Panc1 (cell line): ENCODE data around the gene TCF3. TPM values are rescaled to one million over a fixed set of nuclear protein-coding genes. Genes with fewer than 3 reads are reported as not detected.

Experiments used
- ATAC-seq: fragments of 200-7000 bp; cut with Tn5 transposase; 2 replicates; pipeline ENCODE4 v1.9.1; 2020; ENCODE audit warnings: mild to moderate bottlenecking, moderate library complexity
- BruUV-seq: library from RNA; stranded (reverse); fragments of 400-500 nt; replicated peaks from 2 replicates; lab custom pipeline; 2021; lab: Mats Ljungman, UMichigan
- CTCF ChIA-PET: fragments of 300-600 bp; sonication (Branson Sonifier 250); formaldehyde crosslinking; loops from one replicate; lab custom pipeline; 2022; ENCODE audit warnings: antibody characterized with exemption; lab: Charles Lee
- POLR2A ChIA-PET: fragments of 300-600 bp; sonication (Branson Sonifier 250); formaldehyde crosslinking; loops from one replicate; lab custom pipeline; 2022; ENCODE audit warnings: antibody characterized with exemption; lab: Charles Lee
- DNase-seq: peaks from one replicate; pipeline ENCODE4 v3.0.0-alpha.2; 2010; ENCODE audit warnings: low read depth, low spot score
- H3K27ac ChIP-seq: 2 replicates; pipeline ENCODE4 v1.5.1; 2011; ENCODE audit warnings: mild to moderate bottlenecking, low read length, inconsistent platforms
- H3K27me3 ChIP-seq: fragments of 200-500 bp; sonication (Bioruptor generic); 2 replicates; pipeline ENCODE4 v1.6.0; 2014; ENCODE audit warnings: low read length, inconsistent platforms; ENCODE audit not compliant: control insufficient read depth, insufficient read depth
- H3K36me3 ChIP-seq: fragments of 200-500 bp; sonication (Bioruptor generic); 2 replicates; pipeline ENCODE4 v1.5.1; 2014; ENCODE audit warnings: inconsistent platforms, mild to moderate bottlenecking, low read length, moderate library complexity; ENCODE audit not compliant: control insufficient read depth, insufficient read depth
- H3K4me1 ChIP-seq: 2 replicates; pipeline ENCODE4 v1.5.1; 2011; ENCODE audit warnings: inconsistent platforms, mild to moderate bottlenecking, low read length, moderate library complexity; ENCODE audit not compliant: control insufficient read depth, insufficient read depth
- H3K4me3 ChIP-seq, 2 experiments: 2 replicates each; pipeline ENCODE4 v1.5.1; 2011 to 2012; ENCODE audit warnings: low read depth in 2 of 2, low read length in 2 of 2, mild to moderate bottlenecking in 2 of 2, inconsistent platforms in 1 of 2, moderate library complexity in 1 of 2
- H3K9me3 ChIP-seq: fragments of 200-500 bp; sonication (Bioruptor generic); 2 replicates; pipeline ENCODE4 v1.5.1; 2014; ENCODE audit warnings: low read depth, mild to moderate bottlenecking, inconsistent platforms, low read length, moderate library complexity; ENCODE audit not compliant: control insufficient read depth, insufficient read depth
- POLR2AphosphoS5 ChIP-seq: IDR thresholded peaks from 2 replicates; pipeline ENCODE4 v1.6.1; 2012; ENCODE audit warnings: mild to moderate bottlenecking, low read depth, low read length, moderate library complexity
- SIN3A ChIP-seq: IDR thresholded peaks from 2 replicates; pipeline ENCODE4 v1.6.1; 2012; ENCODE audit warnings: low read depth, mild to moderate bottlenecking, low read length, moderate library complexity, borderline replicate concordance; ENCODE audit not compliant: insufficient read depth
- TCF7L2 ChIP-seq: IDR thresholded peaks from 2 replicates; pipeline ENCODE4 v1.6.1; 2011; ENCODE audit warnings: mild to moderate bottlenecking, low read depth, low read length, inconsistent platforms
- in situ Hi-C: cut with HindIII; loops from 2 replicates; pipeline ENCODE4 v1.10.0; 2016; ENCODE audit warnings: low sequenced_read_pairs, low pct_unique_long_range_greater_than_20kb
- intact Hi-C: fragments of 100-400 bp; cut with micrococcal nuclease; formaldehyde crosslinking; loops from one replicate; pipeline ENCODE4 v1.10.0; 2022; ENCODE audit not compliant: unreplicated experiment
- total RNA-seq: library from RNA; stranded (reverse); gene quantifications from one replicate; pipeline ENCODE4 v1.2.1, GENCODE V29; 2021; ENCODE audit not compliant: unreplicated experiment
- TF ChIP-seq, protein P1 (sequence below): fragments of 450-650 bp; IDR thresholded peaks from 2 replicates; pipeline ENCODE4 v1.5.1; 2017; ENCODE audit warnings: mild to moderate bottlenecking
- TF ChIP-seq, protein P2 (sequence below), 2 experiments: IDR thresholded peaks; 2 replicates each; pipeline ENCODE4 v1.6.1; 2011 to 2012; ENCODE audit warnings: low read depth in 2 of 2, control low read depth in 1 of 2, low read length in 1 of 2, mild to moderate bottlenecking in 1 of 2, moderate library complexity in 1 of 2; ENCODE audit not compliant: insufficient read depth in 1 of 2

Gene TCF3
- total RNA-seq, 1 experiment from 2014 or later, result 175 TPM

DNA sequence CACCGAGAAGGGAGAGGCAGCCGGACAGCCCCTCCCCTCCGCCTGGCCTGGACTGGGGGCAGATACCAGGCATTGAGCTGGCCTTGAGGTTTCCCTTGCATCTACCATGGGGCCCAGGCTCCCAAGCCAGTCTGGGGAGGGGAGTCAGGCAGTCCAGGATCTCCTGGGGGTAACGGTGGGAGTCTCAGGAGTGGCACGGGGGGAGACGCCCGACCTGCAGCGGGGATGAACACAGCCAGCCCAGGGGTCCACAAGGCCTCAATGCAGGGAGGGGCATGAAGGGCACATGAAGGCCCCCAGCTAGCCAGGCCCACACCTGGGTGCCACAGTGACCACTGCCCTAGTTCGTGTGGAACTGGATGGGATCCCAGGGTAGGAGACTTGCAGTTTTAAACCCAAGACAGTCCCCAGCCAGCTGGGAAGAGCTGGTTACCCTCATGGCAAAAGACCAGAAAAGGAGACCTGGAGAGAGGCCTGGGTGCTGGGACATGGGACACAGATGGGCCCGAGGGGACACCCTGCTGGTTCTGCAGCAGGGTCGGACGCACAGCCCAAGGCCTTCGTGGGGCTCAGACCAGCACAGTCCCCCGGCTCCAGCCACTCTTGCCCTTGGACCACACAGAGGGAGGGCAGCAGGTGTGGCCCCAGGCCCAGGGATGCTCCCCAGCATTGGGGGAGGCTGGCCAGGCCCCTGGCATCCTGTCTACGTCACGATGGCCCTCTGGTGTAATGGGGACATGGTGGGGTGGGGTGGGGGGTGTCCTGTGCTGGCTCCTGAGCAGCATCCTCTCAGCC, 42.5 kb downstream of the TCF3 start:
- BruUV-seq, result no TSS peak
- ChIA-PET POLR2A (no interaction called here), CTCF (no interaction called here)
- no peak for ATAC-seq
- H3K4me1 ChIP-seq, result peaks cover 22% of the 10 kb centered on the region
- no peaks in the 10 kb centered on the region for H3K9me3 ChIP-seq
- TF ChIP-seq, protein P1, sequence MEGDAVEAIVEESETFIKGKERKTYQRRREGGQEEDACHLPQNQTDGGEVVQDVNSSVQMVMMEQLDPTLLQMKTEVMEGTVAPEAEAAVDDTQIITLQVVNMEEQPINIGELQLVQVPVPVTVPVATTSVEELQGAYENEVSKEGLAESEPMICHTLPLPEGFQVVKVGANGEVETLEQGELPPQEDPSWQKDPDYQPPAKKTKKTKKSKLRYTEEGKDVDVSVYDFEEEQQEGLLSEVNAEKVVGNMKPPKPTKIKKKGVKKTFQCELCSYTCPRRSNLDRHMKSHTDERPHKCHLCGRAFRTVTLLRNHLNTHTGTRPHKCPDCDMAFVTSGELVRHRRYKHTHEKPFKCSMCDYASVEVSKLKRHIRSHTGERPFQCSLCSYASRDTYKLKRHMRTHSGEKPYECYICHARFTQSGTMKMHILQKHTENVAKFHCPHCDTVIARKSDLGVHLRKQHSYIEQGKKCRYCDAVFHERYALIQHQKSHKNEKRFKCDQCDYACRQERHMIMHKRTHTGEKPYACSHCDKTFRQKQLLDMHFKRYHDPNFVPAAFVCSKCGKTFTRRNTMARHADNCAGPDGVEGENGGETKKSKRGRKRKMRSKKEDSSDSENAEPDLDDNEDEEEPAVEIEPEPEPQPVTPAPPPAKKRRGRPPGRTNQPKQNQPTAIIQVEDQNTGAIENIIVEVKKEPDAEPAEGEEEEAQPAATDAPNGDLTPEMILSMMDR, result no peak
- TF ChIP-seq, protein P2, sequence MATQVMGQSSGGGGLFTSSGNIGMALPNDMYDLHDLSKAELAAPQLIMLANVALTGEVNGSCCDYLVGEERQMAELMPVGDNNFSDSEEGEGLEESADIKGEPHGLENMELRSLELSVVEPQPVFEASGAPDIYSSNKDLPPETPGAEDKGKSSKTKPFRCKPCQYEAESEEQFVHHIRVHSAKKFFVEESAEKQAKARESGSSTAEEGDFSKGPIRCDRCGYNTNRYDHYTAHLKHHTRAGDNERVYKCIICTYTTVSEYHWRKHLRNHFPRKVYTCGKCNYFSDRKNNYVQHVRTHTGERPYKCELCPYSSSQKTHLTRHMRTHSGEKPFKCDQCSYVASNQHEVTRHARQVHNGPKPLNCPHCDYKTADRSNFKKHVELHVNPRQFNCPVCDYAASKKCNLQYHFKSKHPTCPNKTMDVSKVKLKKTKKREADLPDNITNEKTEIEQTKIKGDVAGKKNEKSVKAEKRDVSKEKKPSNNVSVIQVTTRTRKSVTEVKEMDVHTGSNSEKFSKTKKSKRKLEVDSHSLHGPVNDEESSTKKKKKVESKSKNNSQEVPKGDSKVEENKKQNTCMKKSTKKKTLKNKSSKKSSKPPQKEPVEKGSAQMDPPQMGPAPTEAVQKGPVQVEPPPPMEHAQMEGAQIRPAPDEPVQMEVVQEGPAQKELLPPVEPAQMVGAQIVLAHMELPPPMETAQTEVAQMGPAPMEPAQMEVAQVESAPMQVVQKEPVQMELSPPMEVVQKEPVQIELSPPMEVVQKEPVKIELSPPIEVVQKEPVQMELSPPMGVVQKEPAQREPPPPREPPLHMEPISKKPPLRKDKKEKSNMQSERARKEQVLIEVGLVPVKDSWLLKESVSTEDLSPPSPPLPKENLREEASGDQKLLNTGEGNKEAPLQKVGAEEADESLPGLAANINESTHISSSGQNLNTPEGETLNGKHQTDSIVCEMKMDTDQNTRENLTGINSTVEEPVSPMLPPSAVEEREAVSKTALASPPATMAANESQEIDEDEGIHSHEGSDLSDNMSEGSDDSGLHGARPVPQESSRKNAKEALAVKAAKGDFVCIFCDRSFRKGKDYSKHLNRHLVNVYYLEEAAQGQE (IDR thresholded peaks at IDR 0.05; ENCODE audit: insufficient read depth in 1 of 2, low read depth in 2 of 2, low read length in 1 of 2), result no peak
- TF ChIP-seq SIN3A, result no peak
- no peak for TF ChIP-seq TCF7L2
- TF ChIP-seq POLR2AphosphoS5, result no peak
- H3K36me3 ChIP-seq, result no peaks in the 10 kb centered on the region; the same call in 1 of the 2 replicates
- DNase-seq, result no peak
- no peak overlapping the region for H3K4me3 ChIP-seq
- in situ Hi-C loops (no loop called here), intact Hi-C loops (no loop called here)
- no peaks in the 10 kb centered on the region for H3K27me3 ChIP-seq
- no peak overlapping the region for H3K27ac ChIP-seq

DNA sequence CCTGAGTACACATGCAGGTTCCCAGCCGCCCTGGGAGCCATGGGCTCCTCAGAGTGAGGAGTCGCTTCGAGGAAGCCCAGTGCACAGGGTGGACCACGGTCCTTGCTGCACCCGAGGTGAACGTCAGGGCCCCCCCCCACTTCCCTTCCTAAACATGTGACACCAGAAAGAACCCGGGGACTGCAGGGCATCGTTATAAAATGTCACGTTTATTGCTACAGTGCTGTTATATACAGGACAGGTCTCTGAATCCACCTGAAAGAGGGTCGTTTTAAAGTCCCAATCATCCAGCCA, 43.4 kb downstream of the TCF3 start:
- Histone ChIP-seq H3K9me3 (no peaks in the 10 kb centered on the region), H3K4me1 (peaks cover 22% of the 10 kb centered on the region), H3K27me3 (no peaks in the 10 kb centered on the region), H3K27ac (no peak overlapping the region), H3K36me3 (no peaks in the 10 kb centered on the region; the same call in 1 of the 2 replicates), H3K4me3 (no peak overlapping the region)
- no TSS peak for BruUV-seq
- CTCF ChIA-PET, result interaction anchor here (0.6 kb wide), 1 partner anchor 171 kb away, joined by 3 read pairs; no protein-coding TSS in a partner anchor
- in situ Hi-C loops, result no loop called here
- TF ChIP-seq, protein P1, result no peak
- TF ChIP-seq SIN3A (no peak), TCF7L2 (no peak), POLR2AphosphoS5 (no peak)
- TF ChIP-seq, protein P2 (IDR thresholded peaks at IDR 0.05; ENCODE audit: insufficient read depth in 1 of 2, low read depth in 2 of 2, low read length in 1 of 2), result no peak
- POLR2A ChIA-PET, result no interaction called here
- DNase-seq, result no peak
- no peak for ATAC-seq
- intact Hi-C loops, result no loop called here
